ENCODE results near the gene KLF15.

Gene KLF15

GRCh38 chr3:126376444-126376843, 19.2 kb upstream of the KLF15 start:
- CTCF ChIA-PET = no interaction called here
- TF ChIP-seq ZNF214 (tag by site-specific recombination; IDR thresholded peaks at IDR 0.05; ENCODE audit: borderline replicate concordance) = no peak
- no peak for TF ChIP-seq ZNF121 (tag by site-specific recombination; IDR thresholded peaks at IDR 0.05)
- no peak for TF ChIP-seq TCF7L2 (IDR thresholded peaks at IDR 0.05; ENCODE audit: borderline replicate concordance, low read depth, low read length)
- TF ChIP-seq BCL11B (tag by site-specific recombination; IDR thresholded peaks at IDR 0.05; ENCODE audit: low read depth) = no peak
- TF ChIP-seq ZNF624 (tag by site-specific recombination; IDR thresholded peaks at IDR 0.05) = no peak
- no peak for TF ChIP-seq ZSCAN4 (tag by site-specific recombination; IDR thresholded peaks at IDR 0.05)
- TF ChIP-seq SETDB1 (IDR thresholded peaks at IDR 0.05; ENCODE audit: insufficient read length, low read length) = no peak
- no peak for TF ChIP-seq KLF16 (tag by site-specific recombination; IDR thresholded peaks at IDR 0.05)
- no peak for TF ChIP-seq KLF8 (tag by site-specific recombination; IDR thresholded peaks at IDR 0.05)
- TF ChIP-seq SP2 (tag by site-specific recombination; IDR thresholded peaks at IDR 0.05) = no peak
- no peak for TF ChIP-seq PATZ1 (tag by site-specific recombination; IDR thresholded peaks at IDR 0.05)
- TF ChIP-seq ZNF830 (tag by site-specific recombination; IDR thresholded peaks at IDR 0.05; ENCODE audit: low read depth) = no peak
- no peak for TF ChIP-seq ZNF488 (tag by site-specific recombination; IDR thresholded peaks at IDR 0.05)
- no peak for TF ChIP-seq ZNF792 (tag by site-specific recombination; IDR thresholded peaks at IDR 0.05)
- no peak for TF ChIP-seq ZNF501 (tag by site-specific recombination; IDR thresholded peaks at IDR 0.05)
- TF ChIP-seq ZBTB21 (tag by site-specific recombination; IDR thresholded peaks at IDR 0.05) = no peak
- Histone ChIP-seq H3K4me3 (ENCODE audit: low read depth, low read length) (no peak overlapping the region), H3K27ac (ENCODE audit: extremely low read depth, low read depth, low read length) (no peak overlapping the region), H3K4me1 (ENCODE audit: control insufficient read depth, insufficient read depth, low read length) (no peaks in the 10 kb centered on the region), H3K9me3 (ENCODE audit: control insufficient read depth, insufficient read depth, low read depth, low read length) (no peaks in the 10 kb centered on the region), H3K36me3 (ENCODE audit: control insufficient read depth in 2 of 2, insufficient read depth in 1 of 2, low read length in 2 of 2) (no peaks in the 10 kb centered on the region)
- POLR2A ChIA-PET = no interaction called here

GRCh38 chr3:126375835-126376331, 18.7 kb upstream of the KLF15 start:
- ChIA-PET CTCF (no interaction called here), POLR2A (no interaction called here)
- Histone ChIP-seq H3K9me3 (ENCODE audit: control insufficient read depth, insufficient read depth, low read depth, low read length) (no peaks in the 10 kb centered on the region), H3K27ac (ENCODE audit: extremely low read depth, low read depth, low read length) (no peak overlapping the region), H3K36me3 (ENCODE audit: control insufficient read depth in 2 of 2, insufficient read depth in 1 of 2, low read length in 2 of 2) (no peaks in the 10 kb centered on the region), H3K4me1 (ENCODE audit: control insufficient read depth, insufficient read depth, low read length) (no peaks in the 10 kb centered on the region), H3K4me3 (ENCODE audit: low read depth, low read length) (no peak overlapping the region)
- TF ChIP-seq ZNF19 (tag by site-specific recombination; IDR thresholded peaks at IDR 0.05; ENCODE audit: low read depth) (no peak), ZNF48 (tag by site-specific recombination; IDR thresholded peaks at IDR 0.05) (no peak), BCL11A (tag by site-specific recombination; IDR thresholded peaks at IDR 0.05; ENCODE audit: low read depth) (no peak), ZIC2 (tag by site-specific recombination; IDR thresholded peaks at IDR 0.05) (0 out of 2 replicates have a peak, but pooled peaks have one; percentile 26), GLIS1 (tag by site-specific recombination; IDR thresholded peaks at IDR 0.05) (peak; percentile 42; the same call in 1 of the 2 replicates)
